Cardiac muscle cell (in vitro differentiated cells and primary cell): ENCODE measurements around the gene ATP5PO. TPM values are rescaled to one million over a fixed set of nuclear protein-coding genes. Genes with fewer than 3 reads are reported as not detected.
A peak's percentile ranks its signal among the peaks of the same experiment; 100 is the strongest.

Source experiments
- DNase-seq, 2 donors: peaks; one replicate each; pipeline versions ENCODE4 v3.0.0 to v3.0.0-alpha.2; 2010 to 2017; ENCODE audit warnings: low read depth in 1 of 2, low spot score in 1 of 2
- H3K27ac ChIP-seq: fragments of 200-600 bp; sonication (generic); 2 replicates; pipeline ENCODE4 v1.5.1; 2016
- H3K27me3 ChIP-seq: fragments of 200-600 bp; sonication (generic); 2 replicates; pipeline ENCODE4 v1.6.0; 2016; ENCODE audit warnings: control low read depth
- H3K36me3 ChIP-seq: fragments of 200-600 bp; sonication (generic); 2 replicates; pipeline ENCODE4 v1.5.1; 2016; ENCODE audit warnings: control low read depth
- H3K4me1 ChIP-seq: fragments of 200-600 bp; sonication (generic); 2 replicates; pipeline ENCODE4 v1.8.1; 2017; ENCODE audit warnings: low read depth, mild to moderate bottlenecking, mixed run types
- H3K4me3 ChIP-seq: fragments of 200-600 bp; sonication (generic); 2 replicates; pipeline ENCODE4 v1.5.1; 2016; ENCODE audit warnings: mild to moderate bottlenecking
- H3K9me3 ChIP-seq: fragments of 200-600 bp; sonication (generic); 2 replicates; pipeline ENCODE4 v1.5.1; 2017; ENCODE audit warnings: low read depth, mild to moderate bottlenecking, control low read depth
- polyA plus RNA-seq: library from polyadenylated mRNA; unstranded; fragments of >200 nt; fragmentation: Nextera tagmentation; extraction: Ambion mirVana; gene quantifications from 2 replicates; pipeline ENCODE4 v1.2.1, GENCODE V29; 2016
- total RNA-seq: library from RNA; depleted of rRNA; stranded (reverse); fragments of >200 nt; gene quantifications from 2 replicates; pipeline ENCODE4 v1.2.3, GENCODE V29; 2016
- TF ChIP-seq, protein P1 (sequence below): IDR thresholded peaks from 2 replicates; pipeline ENCODE4 v1.5.1; 2012; ENCODE audit warnings: low read depth, mild to moderate bottlenecking, low read length

The ATP5PO gene
- total and polyA plus RNA-seq, 2 experiments from 2014 or later: 251 to 1,053 TPM

DNA sequence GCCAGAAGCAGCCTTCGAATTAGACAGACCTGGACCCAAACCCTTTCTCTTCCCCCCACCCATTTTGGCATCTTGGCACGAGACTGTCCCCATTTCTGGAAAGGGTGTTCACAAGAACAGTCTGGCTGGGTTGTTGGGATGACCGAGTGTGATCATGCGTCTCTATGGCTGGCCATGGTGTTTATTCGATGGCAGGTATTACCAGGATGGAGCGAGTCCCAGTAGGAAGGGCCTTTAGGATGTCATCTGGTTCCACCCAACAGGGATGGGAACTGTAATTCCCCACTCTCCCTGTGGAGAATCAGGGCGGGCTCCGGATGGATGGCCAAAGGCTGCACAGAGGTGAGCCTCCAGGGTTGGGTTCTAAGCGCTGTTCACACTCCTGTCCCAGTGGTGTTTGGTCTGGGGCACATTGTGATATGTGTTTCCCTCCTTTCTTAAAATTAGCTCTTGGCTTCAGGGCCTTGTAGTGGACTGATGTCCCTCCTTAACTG lies 33.4 kb upstream of the ATP5PO start:
- Histone ChIP-seq H3K36me3 (no peaks in the 10 kb centered on the region), H3K27me3 (no peaks in the 10 kb centered on the region), H3K4me3 (no peak overlapping the region), H3K27ac (peak overlapping the region; percentile 82), H3K4me1 (peaks cover 14% of the 10 kb centered on the region), H3K9me3 (peaks cover 2% of the 10 kb centered on the region)
- TF ChIP-seq, protein P1, sequence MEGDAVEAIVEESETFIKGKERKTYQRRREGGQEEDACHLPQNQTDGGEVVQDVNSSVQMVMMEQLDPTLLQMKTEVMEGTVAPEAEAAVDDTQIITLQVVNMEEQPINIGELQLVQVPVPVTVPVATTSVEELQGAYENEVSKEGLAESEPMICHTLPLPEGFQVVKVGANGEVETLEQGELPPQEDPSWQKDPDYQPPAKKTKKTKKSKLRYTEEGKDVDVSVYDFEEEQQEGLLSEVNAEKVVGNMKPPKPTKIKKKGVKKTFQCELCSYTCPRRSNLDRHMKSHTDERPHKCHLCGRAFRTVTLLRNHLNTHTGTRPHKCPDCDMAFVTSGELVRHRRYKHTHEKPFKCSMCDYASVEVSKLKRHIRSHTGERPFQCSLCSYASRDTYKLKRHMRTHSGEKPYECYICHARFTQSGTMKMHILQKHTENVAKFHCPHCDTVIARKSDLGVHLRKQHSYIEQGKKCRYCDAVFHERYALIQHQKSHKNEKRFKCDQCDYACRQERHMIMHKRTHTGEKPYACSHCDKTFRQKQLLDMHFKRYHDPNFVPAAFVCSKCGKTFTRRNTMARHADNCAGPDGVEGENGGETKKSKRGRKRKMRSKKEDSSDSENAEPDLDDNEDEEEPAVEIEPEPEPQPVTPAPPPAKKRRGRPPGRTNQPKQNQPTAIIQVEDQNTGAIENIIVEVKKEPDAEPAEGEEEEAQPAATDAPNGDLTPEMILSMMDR: no peak
- DNase-seq: no peak

- H3K9me3 ChIP-seq: peaks cover 2% of the 10 kb centered on the region
- H3K27ac ChIP-seq: peak overlapping the region; percentile 82
- H3K4me3 ChIP-seq: no peak overlapping the region
- no peaks in the 10 kb centered on the region for H3K27me3 ChIP-seq
- H3K36me3 ChIP-seq: no peaks in the 10 kb centered on the region
- TF ChIP-seq, protein P1: no peak
- peaks cover 14% of the 10 kb centered on the region for H3K4me1 ChIP-seq
- peak; percentile 45 to 82 for DNase-seq
These were observed 32.7 kb upstream of the ATP5PO start for GRCh38 chr21:33948096-33948950.

DNA sequence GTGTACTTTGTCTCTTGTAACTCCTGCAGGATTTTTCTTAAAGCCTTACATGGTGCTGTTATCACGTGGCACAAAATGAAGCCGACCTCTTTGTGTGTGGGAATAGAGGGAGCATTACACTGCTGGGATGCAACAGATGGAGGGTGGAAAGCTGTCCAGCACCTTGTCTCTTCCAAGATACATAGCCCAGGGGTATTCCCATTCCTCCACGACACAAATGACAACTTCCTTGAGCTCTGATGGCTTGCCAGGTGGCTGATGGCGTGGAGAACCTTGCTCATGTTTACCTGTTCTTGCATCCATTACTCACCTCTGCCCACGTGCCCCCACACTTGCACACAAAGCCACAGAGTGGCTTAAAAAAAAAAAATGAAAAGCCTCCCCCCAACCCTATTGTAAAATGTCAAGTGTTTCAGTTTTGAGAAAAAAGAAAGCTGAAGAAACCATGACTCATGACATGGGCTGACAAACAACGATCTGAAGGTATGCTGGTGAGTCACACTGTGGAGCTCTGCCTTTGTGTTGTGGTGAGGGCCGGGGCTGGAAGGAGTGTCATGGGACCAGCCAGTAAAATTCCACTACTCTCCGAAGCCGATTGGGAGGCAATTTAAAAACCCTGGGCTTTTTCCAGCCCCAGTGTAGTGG lies 32.0 kb upstream of the ATP5PO start:
- no peaks in the 10 kb centered on the region for H3K36me3 ChIP-seq

GRCh38 chr21:33945652-33946270 lies 30.2 kb upstream of the ATP5PO start:
- TF ChIP-seq, protein P1: no peak
- Histone ChIP-seq H3K4me3 (no peak overlapping the region), H3K27me3 (no peaks in the 10 kb centered on the region), H3K36me3 (no peaks in the 10 kb centered on the region), H3K4me1 (peaks cover 14% of the 10 kb centered on the region), H3K27ac (no peak overlapping the region), H3K9me3 (peaks cover 2% of the 10 kb centered on the region)
- DNase-seq: no peak

More for the DNA sequence above, 32.0 kb upstream of the ATP5PO start:
- H3K27ac ChIP-seq: peak overlapping the region; percentile 82
- TF ChIP-seq, protein P1: no peak
- DNase-seq: peak; percentile 78 to 96
- H3K27me3 ChIP-seq: no peaks in the 10 kb centered on the region
- H3K4me3 ChIP-seq: no peak overlapping the region
- H3K9me3 ChIP-seq: peaks cover 2% of the 10 kb centered on the region
- peaks cover 14% of the 10 kb centered on the region for H3K4me1 ChIP-seq

DNA sequence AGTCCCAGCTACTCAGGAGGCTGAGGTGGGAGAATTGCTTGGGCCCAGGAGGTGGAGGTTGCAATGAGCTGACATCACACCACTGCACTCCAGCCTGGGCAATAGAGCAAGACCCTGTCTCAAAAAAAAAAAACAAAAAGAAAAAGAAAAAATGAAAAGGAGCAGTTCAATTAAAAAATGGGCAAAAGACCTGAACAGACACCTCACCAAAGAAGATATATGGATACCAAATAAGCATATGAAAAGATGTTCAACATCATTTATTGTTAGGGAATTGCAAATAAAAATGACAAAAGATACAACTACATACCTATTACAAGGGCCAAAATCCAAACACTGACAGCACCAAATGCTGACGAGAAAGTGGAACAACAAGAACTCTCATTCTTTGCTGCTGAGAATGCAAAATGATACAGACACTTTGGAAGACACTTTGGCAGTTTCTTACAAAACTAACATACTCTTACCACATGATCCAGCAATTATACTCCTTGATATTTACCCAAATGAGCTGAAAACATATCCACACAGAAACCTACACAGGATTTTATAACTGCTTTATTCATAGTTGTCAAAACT lies 28.7 kb upstream of the ATP5PO start:
- no peak for DNase-seq
- TF ChIP-seq, protein P1: no peak

More for the DNA sequence above, 28.7 kb upstream of the ATP5PO start:
- H3K4me3 ChIP-seq: no peak overlapping the region
- H3K27ac ChIP-seq: no peak overlapping the region
- no peaks in the 10 kb centered on the region for H3K27me3 ChIP-seq
- peaks cover 2% of the 10 kb centered on the region for H3K9me3 ChIP-seq
- no peaks in the 10 kb centered on the region for H3K36me3 ChIP-seq
- peaks cover 18% of the 10 kb centered on the region for H3K4me1 ChIP-seq
